Measurements from ENCODE around the gene ZFHX3. TPM values are rescaled to one million over a fixed set of nuclear protein-coding genes. Genes with fewer than 3 reads are reported as not detected.

Gene ZFHX3
- total RNA-seq, 2 donors from 2014 or later, result 9.2 to 18.9 TPM

DNA sequence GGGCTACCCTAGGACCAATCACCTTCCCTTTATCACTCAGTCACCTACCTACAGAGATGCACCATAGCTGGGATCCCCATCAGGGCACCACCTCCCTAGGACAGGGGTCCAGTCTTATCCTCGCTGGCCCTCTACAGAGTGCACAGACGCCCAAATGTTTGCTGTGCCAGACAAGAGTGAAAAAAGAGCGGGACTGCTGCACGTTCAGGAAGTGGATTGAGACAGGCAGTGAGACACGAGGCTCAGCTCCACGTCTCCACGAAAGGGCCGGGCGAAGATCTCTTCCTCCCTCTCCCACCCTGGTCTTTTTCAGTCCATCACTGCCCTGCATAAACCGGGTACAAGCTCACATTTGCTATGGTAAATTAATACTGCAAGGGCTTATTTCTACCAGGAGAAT lies 95.5 kb downstream of the ZFHX3 start:
- Histone ChIP-seq H3K4me1 (peaks cover 0 to 28% of the 10 kb centered on the region in 2 donors), H3K4me3 (no peak overlapping the region), H3K27ac (peak overlapping the region in 1 of 2 donors; percentile 52), H3K36me3 (peaks cover 27% of the 10 kb centered on the region), H3K9me3 (no peaks in the 10 kb centered on the region), H3K27me3 (no peaks in the 10 kb centered on the region)
- TF ChIP-seq, protein P1, sequence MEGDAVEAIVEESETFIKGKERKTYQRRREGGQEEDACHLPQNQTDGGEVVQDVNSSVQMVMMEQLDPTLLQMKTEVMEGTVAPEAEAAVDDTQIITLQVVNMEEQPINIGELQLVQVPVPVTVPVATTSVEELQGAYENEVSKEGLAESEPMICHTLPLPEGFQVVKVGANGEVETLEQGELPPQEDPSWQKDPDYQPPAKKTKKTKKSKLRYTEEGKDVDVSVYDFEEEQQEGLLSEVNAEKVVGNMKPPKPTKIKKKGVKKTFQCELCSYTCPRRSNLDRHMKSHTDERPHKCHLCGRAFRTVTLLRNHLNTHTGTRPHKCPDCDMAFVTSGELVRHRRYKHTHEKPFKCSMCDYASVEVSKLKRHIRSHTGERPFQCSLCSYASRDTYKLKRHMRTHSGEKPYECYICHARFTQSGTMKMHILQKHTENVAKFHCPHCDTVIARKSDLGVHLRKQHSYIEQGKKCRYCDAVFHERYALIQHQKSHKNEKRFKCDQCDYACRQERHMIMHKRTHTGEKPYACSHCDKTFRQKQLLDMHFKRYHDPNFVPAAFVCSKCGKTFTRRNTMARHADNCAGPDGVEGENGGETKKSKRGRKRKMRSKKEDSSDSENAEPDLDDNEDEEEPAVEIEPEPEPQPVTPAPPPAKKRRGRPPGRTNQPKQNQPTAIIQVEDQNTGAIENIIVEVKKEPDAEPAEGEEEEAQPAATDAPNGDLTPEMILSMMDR (IDR thresholded peaks at IDR 0.05), result no peak
- DNase-seq (ENCODE audit: low spot score), result no peak

DNA sequence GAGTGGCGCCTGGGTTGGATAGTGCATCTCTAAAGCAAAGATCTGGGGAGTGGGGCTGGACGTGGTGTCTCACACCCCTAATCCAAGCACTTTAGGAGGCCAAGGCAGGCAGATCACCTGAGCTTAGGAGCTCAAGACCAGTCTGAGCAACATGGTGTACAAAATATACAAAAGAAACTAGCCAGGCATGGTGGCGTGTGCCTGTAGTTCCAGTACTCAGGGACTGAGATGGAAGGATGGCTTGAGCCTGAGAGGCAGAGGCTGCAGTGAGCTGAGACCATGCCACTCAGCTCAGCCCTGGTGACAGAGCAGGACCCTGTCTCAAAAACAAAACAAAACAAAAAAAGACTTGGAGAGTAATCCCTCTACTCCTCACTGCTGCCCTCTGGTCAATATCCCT lies 96.0 kb downstream of the ZFHX3 start:
- Histone ChIP-seq H3K9me3 (no peaks in the 10 kb centered on the region), H3K36me3 (peaks cover 22% of the 10 kb centered on the region), H3K27ac (peak overlapping the region in 1 of 2 donors; percentile 52), H3K4me3 (no peak overlapping the region), H3K27me3 (no peaks in the 10 kb centered on the region), H3K4me1 (peaks cover 0 to 33% of the 10 kb centered on the region in 2 donors)
- TF ChIP-seq, protein P1 (IDR thresholded peaks at IDR 0.05), result no peak
- no peak for DNase-seq (ENCODE audit: low spot score)

DNA sequence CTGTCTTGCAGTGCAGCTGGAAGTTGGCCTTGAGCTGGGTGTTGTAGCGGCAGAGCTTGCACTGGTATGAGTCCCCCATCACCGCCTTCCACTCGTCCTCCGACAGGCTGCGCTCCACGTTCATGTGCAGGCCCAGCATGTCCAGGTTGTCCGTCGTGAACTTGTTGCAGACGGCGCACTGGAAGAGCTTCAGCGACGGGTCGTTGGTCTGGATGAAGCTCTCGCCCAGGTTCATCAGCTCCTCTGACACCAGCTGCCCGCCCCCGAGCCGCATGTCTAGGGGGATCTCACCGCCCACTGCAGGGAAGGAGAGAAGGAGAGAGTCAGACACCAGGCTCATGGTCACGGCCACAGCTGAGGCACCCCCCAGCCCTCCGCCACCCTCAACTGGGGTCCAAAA lies 97.3 kb downstream of the ZFHX3 start:
- H3K4me1 ChIP-seq, result peaks cover 0 to 45% of the 10 kb centered on the region in 2 donors
- H3K9me3 ChIP-seq, result no peaks in the 10 kb centered on the region
- no peaks in the 10 kb centered on the region for H3K27me3 ChIP-seq
- DNase-seq (ENCODE audit: low spot score), result no peak
- peaks cover 20% of the 10 kb centered on the region for H3K36me3 ChIP-seq
- no peak overlapping the region for H3K27ac ChIP-seq
- H3K4me3 ChIP-seq, result no peak overlapping the region
- TF ChIP-seq, protein P1 (IDR thresholded peaks at IDR 0.05), result no peak

DNA sequence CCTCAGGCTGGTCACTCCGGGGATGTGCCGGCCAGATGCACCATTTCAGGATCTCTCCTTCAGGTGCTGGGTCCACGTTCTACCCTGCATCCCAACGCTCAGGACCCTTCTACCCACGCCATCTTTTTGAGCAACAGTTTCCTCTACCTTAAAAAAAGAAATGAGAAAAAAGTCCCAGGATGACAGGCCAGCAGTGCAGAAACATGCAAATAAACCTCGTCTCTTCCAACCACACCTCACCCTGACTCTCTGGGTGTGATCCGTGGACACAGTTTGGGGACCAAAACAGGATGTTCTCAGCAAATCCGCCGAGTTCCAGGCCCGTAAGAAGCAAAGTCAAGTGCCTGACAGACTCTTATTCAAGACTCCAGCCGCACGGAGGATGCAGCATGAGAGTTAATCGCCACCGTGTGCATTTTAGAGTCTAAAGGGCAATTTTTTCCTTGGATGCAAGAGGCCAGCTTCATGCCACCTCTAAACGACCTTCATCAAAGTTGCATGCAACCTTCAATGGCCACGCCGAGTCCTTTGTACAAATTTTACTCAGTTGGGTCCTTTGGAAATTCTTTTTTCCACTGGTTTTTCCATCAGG lies 99.6 kb downstream of the ZFHX3 start:
- Histone ChIP-seq H3K9me3 (no peaks in the 10 kb centered on the region), H3K27ac (peak overlapping the region in 1 of 2 donors; percentile 71), H3K4me3 (no peak overlapping the region), H3K36me3 (peaks cover 20% of the 10 kb centered on the region), H3K4me1 (peaks cover 0 to 43% of the 10 kb centered on the region in 2 donors), H3K27me3 (no peaks in the 10 kb centered on the region)
- TF ChIP-seq, protein P1 (IDR thresholded peaks at IDR 0.05), result no peak
- no peak for DNase-seq (ENCODE audit: low spot score)

DNA sequence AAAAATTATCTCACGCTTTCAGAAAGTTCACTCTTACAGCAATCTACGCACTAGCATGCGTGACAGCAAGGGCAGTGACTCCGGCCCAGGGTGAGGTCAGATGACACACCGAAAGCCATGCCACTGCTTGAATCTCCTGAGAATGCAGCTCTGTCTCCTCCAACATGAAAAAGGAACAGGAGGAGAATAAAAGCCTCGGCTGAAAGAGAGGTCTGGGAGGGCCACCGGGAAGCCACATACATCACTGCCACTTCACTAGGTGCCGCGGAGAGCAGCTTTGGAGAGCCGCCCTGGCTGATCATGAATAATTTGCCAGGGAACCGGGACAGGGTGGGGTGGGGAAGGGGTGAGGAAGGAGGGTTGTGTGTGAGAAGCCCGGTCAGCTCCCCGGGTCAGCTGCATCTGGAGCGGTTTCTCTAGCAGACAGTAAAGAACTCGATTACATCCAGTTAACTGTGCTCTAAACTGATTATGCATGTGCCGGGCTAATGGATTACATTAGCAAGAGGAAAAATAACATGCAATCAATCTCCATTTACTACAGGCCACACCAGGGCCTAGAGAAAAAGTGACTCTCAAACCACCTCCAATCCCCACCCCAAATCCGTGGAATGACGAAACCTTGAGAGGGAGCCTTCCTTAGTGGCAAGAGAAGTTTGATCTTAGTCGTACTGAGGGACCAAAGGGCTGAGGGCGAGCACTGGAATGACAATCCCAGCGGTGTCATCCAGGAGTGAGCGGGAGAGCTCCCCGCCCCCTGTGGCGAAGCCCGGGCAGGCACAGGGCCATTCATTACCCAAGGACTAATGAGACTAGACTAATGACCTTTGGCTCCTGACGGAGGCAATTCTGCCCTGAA lies 100.3 kb downstream of the ZFHX3 start:
- H3K9me3 ChIP-seq, result no peaks in the 10 kb centered on the region
- TF ChIP-seq, protein P1 (IDR thresholded peaks at IDR 0.05), result no peak
- DNase-seq (ENCODE audit: low spot score), result peak; percentile 81
- H3K36me3 ChIP-seq, result peaks cover 20% of the 10 kb centered on the region
- no peak overlapping the region for H3K4me3 ChIP-seq
- no peaks in the 10 kb centered on the region for H3K27me3 ChIP-seq
- peak overlapping the region; percentile 49 to 71 for H3K27ac ChIP-seq
- peaks cover 0 to 37% of the 10 kb centered on the region in 2 donors for H3K4me1 ChIP-seq

All from right atrium auricular region (tissue), 2 donors.